HG02798 (cell line): ENCODE data around the gene CRYBB2.
"Not testable (repeated sequence)": the region's sequence is repeated elsewhere in the genome, so short reads cannot be mapped to it uniquely, and the experiment has no call there.

ENCODE experiments used
- ATAC-seq: cut with Tn5 transposase; IDR thresholded peaks from one replicate; pipeline ENCODE4 v1.9.1; 2021; ENCODE audit warnings: mild to moderate bottlenecking; ENCODE audit not compliant: unreplicated experiment, poor library complexity

The CRYBB2 gene

GRCh38 chr22:25197340-25197739 lies 22.1 kb upstream of the CRYBB2 start:
- no peak for ATAC-seq

- ATAC-seq: no peak
These were observed 19.5 kb upstream of the CRYBB2 start, which contains the start of gene CRYBB3 for GRCh38 chr22:25199731-25200520. Gene CRYBB3 (plus strand): TSS chr22:25199858. CDS start chr22:25201397, 1,539 bp downstream.

- no peak for ATAC-seq
These were observed 18.5 kb upstream of the CRYBB2 start for GRCh38 chr22:25200967-25201366.

GRCh38 chr22:25201557-25202273 lies 17.7 kb upstream of the CRYBB2 start:
- ATAC-seq: no peak

- no peak for ATAC-seq
These were observed 17.0 kb upstream of the CRYBB2 start for GRCh38 chr22:25202290-25202921.

GRCh38 chr22:25203082-25203481 lies 16.4 kb upstream of the CRYBB2 start:
- no peak for ATAC-seq

- not testable (repeated sequence) for ATAC-seq
These were observed 14.9 kb upstream of the CRYBB2 start for GRCh38 chr22:25204547-25204946.

GRCh38 chr22:25205847-25206246 lies 13.6 kb upstream of the CRYBB2 start:
- ATAC-seq: no peak

GRCh38 chr22:25206998-25207397 lies 12.4 kb upstream of the CRYBB2 start:
- no peak for ATAC-seq

- ATAC-seq: no peak
These were observed 11.8 kb upstream of the CRYBB2 start for GRCh38 chr22:25207553-25208157.

GRCh38 chr22:25208328-25208727 lies 11.1 kb upstream of the CRYBB2 start:
- ATAC-seq: no peak

- ATAC-seq: no peak
These were observed 10.5 kb upstream of the CRYBB2 start for GRCh38 chr22:25208743-25209505.

GRCh38 chr22:25210793-25211192 lies 8.6 kb upstream of the CRYBB2 start:
- ATAC-seq: no peak

- ATAC-seq: no peak
These were observed 7.1 kb upstream of the CRYBB2 start for GRCh38 chr22:25212337-25212736.

GRCh38 chr22:25213221-25213620 lies 6.2 kb upstream of the CRYBB2 start:
- no peak for ATAC-seq

- no peak for ATAC-seq
These were observed 3.2 kb upstream of the CRYBB2 start for GRCh38 chr22:25216230-25216629.

GRCh38 chr22:25219948-25220442 lies 556 bp downstream of the CRYBB2 start:
- ATAC-seq: no peak

GRCh38 chr22:25221790-25222189 lies 2.4 kb downstream of the CRYBB2 start:
- no peak for ATAC-seq

- ATAC-seq: no peak
These were observed 3.9 kb downstream of the CRYBB2 start for GRCh38 chr22:25223269-25223850.
